ENCODE measurements around the gene CBX6. TPM values are rescaled to one million over a fixed set of nuclear protein-coding genes. Genes with fewer than 3 reads are reported as not detected.

CBX6 gene
- total RNA-seq, 1 donor from 2014 or later: 54.5 TPM

GRCh38 chr22:38842512-38843200, 29.4 kb downstream of the CBX6 start:
- no peak for DNase-seq (ENCODE audit: low read depth)
- Histone ChIP-seq H3K27me3 (ENCODE audit: control insufficient read depth, insufficient read depth, low read length) (peaks cover 35% of the 10 kb centered on the region), H3K4me3 (ENCODE audit: low read depth, low read length) (peak overlapping the region; percentile 20), H3K36me3 (ENCODE audit: control insufficient read depth, insufficient read depth, low read length) (no peaks in the 10 kb centered on the region)
- no peak for TF ChIP-seq CTCF (IDR thresholded peaks at IDR 0.05; ENCODE audit: insufficient read depth, low read length, poor library complexity, severe bottlenecking)

GRCh38 chr22:38841635-38842034, 30.4 kb downstream of the CBX6 start:
- Histone ChIP-seq H3K27me3 (ENCODE audit: control insufficient read depth, insufficient read depth, low read length) (peaks cover 35% of the 10 kb centered on the region), H3K36me3 (ENCODE audit: control insufficient read depth, insufficient read depth, low read length) (no peaks in the 10 kb centered on the region), H3K4me3 (ENCODE audit: low read depth, low read length) (no peak overlapping the region)
- no peak for DNase-seq (ENCODE audit: low read depth)
- TF ChIP-seq CTCF (IDR thresholded peaks at IDR 0.05; ENCODE audit: insufficient read depth, low read length, poor library complexity, severe bottlenecking): no peak

GRCh38 chr22:38841211-38841610, 30.8 kb downstream of the CBX6 start:
- H3K4me3 ChIP-seq (ENCODE audit: low read depth, low read length): no peak overlapping the region
- H3K36me3 ChIP-seq (ENCODE audit: control insufficient read depth, insufficient read depth, low read length): no peaks in the 10 kb centered on the region
- peaks cover 38% of the 10 kb centered on the region for H3K27me3 ChIP-seq (ENCODE audit: control insufficient read depth, insufficient read depth, low read length)
- no peak for TF ChIP-seq CTCF (IDR thresholded peaks at IDR 0.05; ENCODE audit: insufficient read depth, low read length, poor library complexity, severe bottlenecking)
- DNase-seq (ENCODE audit: low read depth): no peak

- H3K4me3 ChIP-seq (ENCODE audit: low read depth, low read length): no peak overlapping the region
- no peak for DNase-seq (ENCODE audit: low read depth)
- no peaks in the 10 kb centered on the region for H3K36me3 ChIP-seq (ENCODE audit: control insufficient read depth, insufficient read depth, low read length)
- H3K27me3 ChIP-seq (ENCODE audit: control insufficient read depth, insufficient read depth, low read length): peaks cover 38% of the 10 kb centered on the region
- TF ChIP-seq CTCF (IDR thresholded peaks at IDR 0.05; ENCODE audit: insufficient read depth, low read length, poor library complexity, severe bottlenecking): no peak
Measured at GRCh38 chr22:38840129-38840528, 31.9 kb downstream of the CBX6 start.

- TF ChIP-seq CTCF (IDR thresholded peaks at IDR 0.05; ENCODE audit: insufficient read depth, low read length, poor library complexity, severe bottlenecking): no peak
- peaks cover 37% of the 10 kb centered on the region for H3K27me3 ChIP-seq (ENCODE audit: control insufficient read depth, insufficient read depth, low read length)
- DNase-seq (ENCODE audit: low read depth): no peak
- H3K36me3 ChIP-seq (ENCODE audit: control insufficient read depth, insufficient read depth, low read length): no peaks in the 10 kb centered on the region
- no peak overlapping the region for H3K4me3 ChIP-seq (ENCODE audit: low read depth, low read length)
Measured at GRCh38 chr22:38839686-38840085, 32.3 kb downstream of the CBX6 start.

- no peak for DNase-seq (ENCODE audit: low read depth)
- TF ChIP-seq CTCF (IDR thresholded peaks at IDR 0.05; ENCODE audit: insufficient read depth, low read length, poor library complexity, severe bottlenecking): no peak
- Histone ChIP-seq H3K36me3 (ENCODE audit: control insufficient read depth, insufficient read depth, low read length) (no peaks in the 10 kb centered on the region), H3K4me3 (ENCODE audit: low read depth, low read length) (no peak overlapping the region), H3K27me3 (ENCODE audit: control insufficient read depth, insufficient read depth, low read length) (peaks cover 26% of the 10 kb centered on the region)
Measured at GRCh38 chr22:38837414-38837928, 34.5 kb downstream of the CBX6 start.

All from kidney epithelial cell (primary cell).